Prostate gland (tissue), 2 donors: ENCODE results near the gene PECR. TPM values are rescaled to one million over a fixed set of nuclear protein-coding genes. Genes with fewer than 3 reads are reported as not detected.

Experiments
- DNase-seq: peaks from one replicate; pipeline ENCODE4 v3.0.0-alpha.2; 2019; ENCODE audit warnings: low spot score
- H3K27ac ChIP-seq, 2 donors: fragments of 200-600 bp; sonication (generic); 2 replicates each; pipeline ENCODE4 v1.5.1; 2017 to 2019
- H3K27me3 ChIP-seq: fragments of 200-600 bp; sonication (generic); replicated peaks from 2 replicates; pipeline ENCODE4 v1.5.1; 2019; ENCODE audit not compliant: insufficient read depth
- H3K36me3 ChIP-seq, 2 donors: fragments of 200-600 bp; sonication (generic); 1 replicate in 1 of 2; 2 replicates in 1 of 2; pipeline versions ENCODE4 v1.5.1 to v1.8.1; 2017 to 2019
- H3K4me1 ChIP-seq: fragments of 200-600 bp; sonication (generic); replicated peaks from 2 replicates; pipeline ENCODE4 v1.5.1; 2019
- H3K4me3 ChIP-seq, 2 donors: fragments of 200-600 bp; sonication (generic); 2 replicates each; pipeline ENCODE4 v1.5.1; 2017 to 2019
- H3K9me3 ChIP-seq: fragments of 200-600 bp; sonication (generic); 2 replicates; pipeline ENCODE4 v1.5.1; 2017
- CTCF ChIP-seq, 4 experiments: fragments of 200-600 bp in 2 of 4; fragments of 450-650 bp in 2 of 4; sonication (generic) in 2 of 4; IDR thresholded peaks; 1 replicate in 3 of 4; 2 replicates in 1 of 4; pipeline ENCODE4 v1.5.1; 2016 to 2019; ENCODE audit warnings: antibody characterized with exemption in 4 of 4, mild to moderate bottlenecking in 2 of 4, moderate library complexity in 2 of 4
- POLR2A ChIP-seq: fragments of 450-650 bp; IDR thresholded peaks from one replicate; pipeline ENCODE4 v1.6.1; 2016; ENCODE audit warnings: antibody characterized with exemption, mild to moderate bottlenecking
- POLR2AphosphoS5 ChIP-seq: sonication (generic); formaldehyde crosslinking; IDR thresholded peaks from one replicate; pipeline ENCODE4 v1.6.1; 2017; ENCODE audit warnings: antibody characterized with exemption
- WGBS: methylation state at CpG from one replicate; pipeline ENCODE4 v1.1.5; 2018; 5-methylcytosine and 5-hydroxymethylcytosine counted together
- intact Hi-C: fragments of 100-400 bp; cut with DNase I; formaldehyde crosslinking; loops from one replicate; pipeline ENCODE4 v1.14.2; 2022
- total RNA-seq, 2 donors: library from RNA; depleted of rRNA; stranded (reverse); fragments of >200 nt; gene quantifications; one replicate each; pipeline ENCODE4 v1.1.0, GENCODE V29; 2016

PECR gene
- total RNA-seq, 2 donors from 2014 or later, result 6.9 to 16.3 TPM

GRCh38 chr2:216069028-216069427, 12.6 kb downstream of the PECR start:
- H3K36me3 ChIP-seq, result no peaks in the 10 kb centered on the region
- WGBS, result 86% methylated on average over 2 of the region's 2 CpGs
- H3K27me3 ChIP-seq, result no peaks in the 10 kb centered on the region
- H3K9me3 ChIP-seq, result no peaks in the 10 kb centered on the region
- intact Hi-C loops, result no loop called here
- TF ChIP-seq CTCF (IDR thresholded peaks at IDR 0.05) (no peak), POLR2AphosphoS5 (no peak), POLR2A (no peak)
- no peaks in the 10 kb centered on the region for H3K4me1 ChIP-seq
- H3K27ac ChIP-seq, result no peak overlapping the region
- no peak for DNase-seq
- no peak overlapping the region for H3K4me3 ChIP-seq

- no peak for DNase-seq
- H3K4me1 ChIP-seq, result no peaks in the 10 kb centered on the region
- H3K9me3 ChIP-seq, result no peaks in the 10 kb centered on the region
- no peak overlapping the region for H3K27ac ChIP-seq
- TF ChIP-seq POLR2A (no peak), CTCF (IDR thresholded peaks at IDR 0.05) (no peak), POLR2AphosphoS5 (no peak)
- no peaks in the 10 kb centered on the region for H3K27me3 ChIP-seq
- WGBS, result 77% methylated on average over 5 of the region's 5 CpGs
- H3K4me3 ChIP-seq, result no peak overlapping the region
- intact Hi-C loops, result no loop called here
- H3K36me3 ChIP-seq, result no peaks in the 10 kb centered on the region
Observed at GRCh38 chr2:216066230-216066629, 15.4 kb downstream of the PECR start.

- no peaks in the 10 kb centered on the region for H3K36me3 ChIP-seq
- no peak overlapping the region for H3K4me3 ChIP-seq
- intact Hi-C loops, result no loop called here
- no peak overlapping the region for H3K27ac ChIP-seq
- WGBS, result 88% methylated on average over 1 of the region's 1 CpG
- TF ChIP-seq CTCF (IDR thresholded peaks at IDR 0.05) (no peak), POLR2AphosphoS5 (no peak), POLR2A (no peak)
- no peaks in the 10 kb centered on the region for H3K9me3 ChIP-seq
- no peaks in the 10 kb centered on the region for H3K4me1 ChIP-seq
- DNase-seq, result no peak
- H3K27me3 ChIP-seq, result no peaks in the 10 kb centered on the region
Observed at GRCh38 chr2:216064665-216065064, 16.9 kb downstream of the PECR start.

DNA sequence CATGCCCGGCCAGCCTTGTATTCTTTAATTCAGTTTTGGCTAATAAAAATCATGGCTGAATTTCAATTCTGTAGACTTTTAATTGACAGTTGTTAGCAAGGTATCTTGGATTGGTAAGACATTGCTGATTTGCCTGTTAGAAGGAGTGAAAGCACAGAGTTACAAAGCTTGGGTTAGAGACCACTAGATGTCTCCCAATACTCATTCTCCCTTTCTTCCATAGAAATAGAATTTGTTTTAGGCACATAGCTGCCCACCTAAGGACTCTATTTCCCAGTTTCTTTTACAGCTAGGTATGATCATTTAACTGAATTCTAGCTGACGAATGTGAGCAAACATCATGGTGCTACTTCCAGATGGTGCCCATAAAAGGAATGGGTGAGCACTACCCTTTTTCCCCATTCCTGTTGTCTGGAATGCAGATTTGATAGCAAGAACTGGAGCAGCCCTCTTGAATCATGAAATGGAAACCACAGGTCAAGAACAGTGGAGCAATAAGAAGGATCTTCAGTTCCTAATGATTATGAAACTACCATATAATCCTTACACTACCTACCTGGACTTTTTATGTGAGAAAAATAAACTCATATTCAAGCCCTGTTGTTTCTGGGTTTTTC, 17.5 kb downstream of the PECR start:
- no peaks in the 10 kb centered on the region for H3K9me3 ChIP-seq
- intact Hi-C loops, result no loop called here
- H3K27me3 ChIP-seq, result no peaks in the 10 kb centered on the region
- H3K36me3 ChIP-seq, result no peaks in the 10 kb centered on the region
- DNase-seq, result no peak
- 93% methylated on average over 2 of the region's 2 CpGs for WGBS
- no peak overlapping the region for H3K4me3 ChIP-seq
- no peak overlapping the region for H3K27ac ChIP-seq
- TF ChIP-seq POLR2A (no peak), POLR2AphosphoS5 (no peak), CTCF (IDR thresholded peaks at IDR 0.05) (no peak)
- no peaks in the 10 kb centered on the region for H3K4me1 ChIP-seq

DNA sequence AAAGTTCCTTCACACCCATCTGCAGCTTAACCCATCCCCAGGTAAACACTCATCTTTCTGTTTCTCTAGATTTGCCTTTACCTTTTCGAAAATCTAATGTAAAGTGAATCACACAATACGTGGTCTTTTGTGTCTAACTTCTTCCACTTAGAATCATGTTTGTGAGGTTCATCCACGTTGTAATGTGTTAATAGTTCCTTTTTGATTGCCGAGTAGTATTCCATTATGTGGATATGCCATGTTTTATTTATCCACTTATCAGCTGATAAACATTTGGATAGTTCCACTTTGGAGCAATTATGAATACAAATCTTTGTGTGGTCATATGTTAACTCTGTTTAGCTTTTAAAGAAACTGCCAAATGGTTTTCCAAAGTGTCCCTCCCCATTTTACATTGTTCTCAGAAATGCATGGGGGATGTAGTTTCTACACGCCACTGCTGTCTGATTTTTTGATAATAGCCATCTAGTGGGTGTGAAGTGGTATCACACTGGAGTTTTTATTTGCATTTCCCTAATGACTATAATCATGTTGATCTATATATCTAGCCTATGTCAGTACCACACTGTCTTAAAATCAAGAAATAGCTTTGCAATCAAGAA, 22.3 kb downstream of the PECR start:
- no peak overlapping the region for H3K27ac ChIP-seq
- TF ChIP-seq CTCF (IDR thresholded peaks at IDR 0.05) (no peak), POLR2AphosphoS5 (no peak), POLR2A (no peak)
- DNase-seq, result no peak
- H3K27me3 ChIP-seq, result no peaks in the 10 kb centered on the region
- WGBS, result 95% methylated on average over 5 of the region's 5 CpGs
- H3K4me1 ChIP-seq, result no peaks in the 10 kb centered on the region
- no peaks in the 10 kb centered on the region for H3K36me3 ChIP-seq
- no peaks in the 10 kb centered on the region for H3K9me3 ChIP-seq
- intact Hi-C loops, result no loop called here
- H3K4me3 ChIP-seq, result no peak overlapping the region
